Measurements from ENCODE around the gene RGS11.

RGS11 gene

GRCh38 chr16:301235-301634 is 25.5 kb upstream of the RGS11 start:
- no peak for DNase-seq
- in situ Hi-C loops (cut with MboI; ENCODE audit: low pct_unique_long_range_greater_than_20kb, low sequenced_read_pairs) = no loop called here

- DNase-seq = no peak
- in situ Hi-C loops (cut with MboI; ENCODE audit: low pct_unique_long_range_greater_than_20kb, low sequenced_read_pairs) = no loop called here
Observed at GRCh38 chr16:297832-298231, 22.1 kb upstream of the RGS11 start.

- in situ Hi-C loops (cut with MboI; ENCODE audit: low pct_unique_long_range_greater_than_20kb, low sequenced_read_pairs) = no loop called here
- DNase-seq = no peak
Observed at GRCh38 chr16:296806-297510, 21.2 kb upstream of the RGS11 start.

- DNase-seq = no peak
- in situ Hi-C loops (cut with MboI; ENCODE audit: low pct_unique_long_range_greater_than_20kb, low sequenced_read_pairs) = no loop called here
Observed at GRCh38 chr16:296276-296675, 20.5 kb upstream of the RGS11 start.

GRCh38 chr16:293043-293775 is 17.5 kb upstream of the RGS11 start:
- DNase-seq = no peak

GRCh38 chr16:291539-291938 is 15.8 kb upstream of the RGS11 start:
- in situ Hi-C loops (cut with MboI; ENCODE audit: low pct_unique_long_range_greater_than_20kb, low sequenced_read_pairs) = no loop called here
- no peak for DNase-seq

More at GRCh38 chr16:293043-293775, 17.5 kb upstream of the RGS11 start:
- in situ Hi-C loops (cut with MboI; ENCODE audit: low pct_unique_long_range_greater_than_20kb, low sequenced_read_pairs) = no loop called here

GRCh38 chr16:290681-291405 is 15.1 kb upstream of the RGS11 start:
- in situ Hi-C loops (cut with MboI; ENCODE audit: low pct_unique_long_range_greater_than_20kb, low sequenced_read_pairs) = no loop called here
- no peak for DNase-seq

- in situ Hi-C loops (cut with MboI; ENCODE audit: low pct_unique_long_range_greater_than_20kb, low sequenced_read_pairs) = no loop called here
- DNase-seq = no peak
Observed at GRCh38 chr16:290015-290680, 14.4 kb upstream of the RGS11 start.

GRCh38 chr16:289395-289997 is 13.8 kb upstream of the RGS11 start:
- in situ Hi-C loops (cut with MboI; ENCODE audit: low pct_unique_long_range_greater_than_20kb, low sequenced_read_pairs) = no loop called here
- DNase-seq = no peak

- in situ Hi-C loops (cut with MboI; ENCODE audit: low pct_unique_long_range_greater_than_20kb, low sequenced_read_pairs) = no loop called here
- DNase-seq = no peak
Observed at GRCh38 chr16:287981-288920, 12.5 kb upstream of the RGS11 start.

GRCh38 chr16:287298-287811 is 11.6 kb upstream of the RGS11 start:
- in situ Hi-C loops (cut with MboI; ENCODE audit: low pct_unique_long_range_greater_than_20kb, low sequenced_read_pairs) = no loop called here
- no peak for DNase-seq

- DNase-seq = no peak
- in situ Hi-C loops (cut with MboI; ENCODE audit: low pct_unique_long_range_greater_than_20kb, low sequenced_read_pairs) = no loop called here
Observed at GRCh38 chr16:286491-287297, 10.9 kb upstream of the RGS11 start.

GRCh38 chr16:285146-286055 is 9.7 kb upstream of the RGS11 start:
- in situ Hi-C loops (cut with MboI; ENCODE audit: low pct_unique_long_range_greater_than_20kb, low sequenced_read_pairs) = no loop called here
- DNase-seq = no peak

- in situ Hi-C loops (cut with MboI; ENCODE audit: low pct_unique_long_range_greater_than_20kb, low sequenced_read_pairs) = no loop called here
- DNase-seq = no peak
Observed at GRCh38 chr16:284204-285120, 8.7 kb upstream of the RGS11 start.

- in situ Hi-C loops (cut with MboI; ENCODE audit: low pct_unique_long_range_greater_than_20kb, low sequenced_read_pairs) = no loop called here
Observed at GRCh38 chr16:283033-283805, 7.5 kb upstream of the RGS11 start, which contains the start of gene PDIA2. PDIA2 (plus strand) TSS chr16:283164; CDS start chr16:283170, 6 bp downstream.

More at GRCh38 chr16:283033-283805, 7.5 kb upstream of the RGS11 start, which contains the start of gene PDIA2:
- no peak for DNase-seq

All from KBM-7 (cell line).